Measurements from ENCODE around the gene DCX. TPM values are rescaled to one million over a fixed set of nuclear protein-coding genes. Genes with fewer than 3 reads are reported as not detected.
"Not testable (repeated sequence)": the region's sequence is repeated elsewhere in the genome, so short reads cannot be mapped to it uniquely, and the experiment has no call there.

Gene DCX
- total RNA-seq, 4 donors from 2014 or later, result not detected

GRCh38 chrX:111349934-111350333, 62.1 kb downstream of the DCX start:
- H3K9me3 ChIP-seq, result no peaks in the 10 kb centered on the region
- no peaks in the 10 kb centered on the region for H3K27me3 ChIP-seq
- no peaks in the 10 kb centered on the region for H3K4me1 ChIP-seq
- no peaks in the 10 kb centered on the region for H3K36me3 ChIP-seq
- no peak for DNase-seq
- intact Hi-C loops (cut with DNase I; ENCODE audit: low total_unique reads) (no loop called here), in situ Hi-C loops (cut with MboI; ENCODE audit: low pct_ligation_motif_present in 1 of 4, low pct_unique_long_range_greater_than_20kb in 1 of 4, low sequenced_read_pairs in 3 of 4) (no loop called here)
- no peak for TF ChIP-seq CTCF (IDR thresholded peaks at IDR 0.05)
- TF ChIP-seq POLR2AphosphoS5 (IDR thresholded peaks at IDR 0.05), result no peak
- no peak for TF ChIP-seq EP300 (IDR thresholded peaks at IDR 0.05; ENCODE audit: low read depth)
- no peak for TF ChIP-seq POLR2A (IDR thresholded peaks at IDR 0.05)
- no peak overlapping the region for H3K27ac ChIP-seq
- H3K4me3 ChIP-seq, result no peak overlapping the region

- Histone ChIP-seq H3K36me3 (no peaks in the 10 kb centered on the region), H3K9me3 (no peaks in the 10 kb centered on the region), H3K27ac (no peak overlapping the region), H3K27me3 (no peaks in the 10 kb centered on the region), H3K4me3 (no peak overlapping the region), H3K4me1 (no peaks in the 10 kb centered on the region)
- no peak for DNase-seq
- TF ChIP-seq CTCF (IDR thresholded peaks at IDR 0.05), result no peak
- no peak for TF ChIP-seq POLR2A (IDR thresholded peaks at IDR 0.05)
- TF ChIP-seq EP300 (IDR thresholded peaks at IDR 0.05; ENCODE audit: low read depth), result no peak
- no peak for TF ChIP-seq POLR2AphosphoS5 (IDR thresholded peaks at IDR 0.05)
- in situ Hi-C loops (cut with MboI; ENCODE audit: low pct_ligation_motif_present in 1 of 4, low pct_unique_long_range_greater_than_20kb in 1 of 4, low sequenced_read_pairs in 3 of 4) (no loop called here), intact Hi-C loops (cut with DNase I; ENCODE audit: low total_unique reads) (no loop called here)
- 44 to 100% methylated on average over 1 to 3 of the region's 3 CpGs for WGBS, 2 donors (ENCODE audit: low coverage in 1 of 2)
Observed at GRCh38 chrX:111349101-111349500, 62.9 kb downstream of the DCX start.

- Histone ChIP-seq H3K9me3 (no peaks in the 10 kb centered on the region), H3K27ac (no peak overlapping the region), H3K36me3 (no peaks in the 10 kb centered on the region), H3K4me1 (no peaks in the 10 kb centered on the region), H3K4me3 (no peak overlapping the region), H3K27me3 (no peaks in the 10 kb centered on the region)
- in situ Hi-C loops (cut with MboI; ENCODE audit: low pct_ligation_motif_present in 1 of 4, low pct_unique_long_range_greater_than_20kb in 1 of 4, low sequenced_read_pairs in 3 of 4) (no loop called here), intact Hi-C loops (cut with DNase I; ENCODE audit: low total_unique reads) (no loop called here)
- DNase-seq, result no peak
- no peak for TF ChIP-seq POLR2A (IDR thresholded peaks at IDR 0.05)
- no peak for TF ChIP-seq EP300 (IDR thresholded peaks at IDR 0.05; ENCODE audit: low read depth)
- no peak for TF ChIP-seq POLR2AphosphoS5 (IDR thresholded peaks at IDR 0.05)
- TF ChIP-seq CTCF (IDR thresholded peaks at IDR 0.05), result no peak
- WGBS, 2 donors (ENCODE audit: low coverage in 1 of 2), result 60% methylated on average over 2 of the region's 2 CpGs; no CpG with 5 or more reads in 1 of the 2 donors
Observed at GRCh38 chrX:111348429-111348828, 63.6 kb downstream of the DCX start.

- H3K27me3 ChIP-seq; intact Hi-C loops (cut with DNase I; ENCODE audit: low total_unique reads); H3K36me3 ChIP-seq; in situ Hi-C loops (cut with MboI; ENCODE audit: low pct_ligation_motif_present in 1 of 4, low pct_unique_long_range_greater_than_20kb in 1 of 4, low sequenced_read_pairs in 3 of 4); H3K4me1 ChIP-seq; DNase-seq; H3K27ac ChIP-seq; H3K4me3 ChIP-seq; H3K9me3 ChIP-seq: not testable (repeated sequence)
Observed at GRCh38 chrX:111346150-111346549, 65.8 kb downstream of the DCX start.

- no peaks in the 10 kb centered on the region for H3K36me3 ChIP-seq
- no peaks in the 10 kb centered on the region for H3K27me3 ChIP-seq
- H3K4me1 ChIP-seq, result no peaks in the 10 kb centered on the region
- intact Hi-C loops (cut with DNase I; ENCODE audit: low total_unique reads), result no loop called here
- 53% methylated on average over 2 of the region's 2 CpGs; no CpG with 5 or more reads in 1 of the 2 donors for WGBS, 2 donors (ENCODE audit: low coverage in 1 of 2)
- no peak overlapping the region for H3K4me3 ChIP-seq
- DNase-seq, result no peak
- in situ Hi-C loops (cut with MboI; ENCODE audit: low pct_ligation_motif_present in 1 of 4, low pct_unique_long_range_greater_than_20kb in 1 of 4, low sequenced_read_pairs in 3 of 4), result no loop called here
- H3K9me3 ChIP-seq, result no peaks in the 10 kb centered on the region
- TF ChIP-seq EP300 (IDR thresholded peaks at IDR 0.05; ENCODE audit: low read depth) (no peak), CTCF (IDR thresholded peaks at IDR 0.05) (no peak), POLR2A (IDR thresholded peaks at IDR 0.05) (no peak), POLR2AphosphoS5 (IDR thresholded peaks at IDR 0.05) (no peak)
- no peak overlapping the region for H3K27ac ChIP-seq
Observed at GRCh38 chrX:111340054-111340453, 71.9 kb downstream of the DCX start.
